GM12872 (cell line): ENCODE measurements around the gene CHD2.

ENCODE experiments used
- TF ChIP-seq, protein P1 (sequence below): IDR thresholded peaks from 3 replicates; pipeline ENCODE4 v1.5.1; 2011; ENCODE audit warnings: low read depth, mild to moderate bottlenecking, low read length, moderate library complexity; ENCODE audit not compliant: insufficient read depth

CHD2 gene

DNA sequence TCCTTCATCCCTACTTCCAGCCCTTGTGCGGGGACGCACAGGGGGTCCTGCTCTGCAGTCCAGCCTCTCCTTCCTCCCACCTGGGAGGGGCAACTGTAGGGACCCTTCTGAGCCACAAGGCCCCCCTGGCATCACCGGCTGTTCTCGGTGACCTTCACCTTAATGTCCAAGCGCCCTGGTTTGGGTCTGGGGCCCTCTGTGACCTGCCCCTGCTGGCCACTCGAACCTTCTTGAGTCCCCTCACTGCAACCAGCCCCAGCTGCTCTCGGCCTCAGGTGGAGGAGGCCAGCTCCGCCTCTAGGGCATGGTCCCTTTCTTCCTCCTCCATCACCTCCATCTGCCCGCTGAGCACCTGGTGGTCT lies 131.0 kb downstream of the CHD2 start:
- TF ChIP-seq, protein P1, sequence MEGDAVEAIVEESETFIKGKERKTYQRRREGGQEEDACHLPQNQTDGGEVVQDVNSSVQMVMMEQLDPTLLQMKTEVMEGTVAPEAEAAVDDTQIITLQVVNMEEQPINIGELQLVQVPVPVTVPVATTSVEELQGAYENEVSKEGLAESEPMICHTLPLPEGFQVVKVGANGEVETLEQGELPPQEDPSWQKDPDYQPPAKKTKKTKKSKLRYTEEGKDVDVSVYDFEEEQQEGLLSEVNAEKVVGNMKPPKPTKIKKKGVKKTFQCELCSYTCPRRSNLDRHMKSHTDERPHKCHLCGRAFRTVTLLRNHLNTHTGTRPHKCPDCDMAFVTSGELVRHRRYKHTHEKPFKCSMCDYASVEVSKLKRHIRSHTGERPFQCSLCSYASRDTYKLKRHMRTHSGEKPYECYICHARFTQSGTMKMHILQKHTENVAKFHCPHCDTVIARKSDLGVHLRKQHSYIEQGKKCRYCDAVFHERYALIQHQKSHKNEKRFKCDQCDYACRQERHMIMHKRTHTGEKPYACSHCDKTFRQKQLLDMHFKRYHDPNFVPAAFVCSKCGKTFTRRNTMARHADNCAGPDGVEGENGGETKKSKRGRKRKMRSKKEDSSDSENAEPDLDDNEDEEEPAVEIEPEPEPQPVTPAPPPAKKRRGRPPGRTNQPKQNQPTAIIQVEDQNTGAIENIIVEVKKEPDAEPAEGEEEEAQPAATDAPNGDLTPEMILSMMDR, result no peak

DNA sequence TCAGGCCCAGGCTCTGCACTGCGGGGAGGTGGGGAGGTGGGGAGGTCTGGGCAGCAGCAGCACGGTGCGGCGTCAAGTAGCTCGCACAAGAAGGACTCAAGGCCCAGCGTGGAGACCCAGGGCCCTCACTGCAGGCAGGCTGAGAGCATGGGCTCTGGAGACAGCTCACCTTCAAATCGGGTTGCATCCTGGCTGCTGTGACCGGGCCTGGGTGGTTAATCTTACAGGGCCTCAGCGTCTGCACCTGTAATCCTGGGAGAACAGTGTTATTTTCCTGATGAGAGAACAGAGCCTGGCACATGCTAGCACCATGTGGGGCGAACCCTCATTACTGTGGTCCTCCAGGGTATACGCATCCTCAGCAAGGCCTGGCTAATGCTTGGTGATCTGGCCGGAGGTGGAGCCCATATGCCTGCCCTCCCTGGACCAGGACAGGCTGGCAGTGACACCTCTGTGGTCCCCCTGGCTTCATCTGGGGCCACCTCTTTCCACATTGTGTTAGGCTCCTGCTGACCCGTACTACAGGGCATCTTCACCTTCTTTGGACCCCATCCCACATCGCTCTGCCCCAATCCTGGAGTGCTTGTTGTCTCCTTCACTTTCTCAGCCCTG lies 133.4 kb downstream of the CHD2 start:
- TF ChIP-seq, protein P1, result no peak

DNA sequence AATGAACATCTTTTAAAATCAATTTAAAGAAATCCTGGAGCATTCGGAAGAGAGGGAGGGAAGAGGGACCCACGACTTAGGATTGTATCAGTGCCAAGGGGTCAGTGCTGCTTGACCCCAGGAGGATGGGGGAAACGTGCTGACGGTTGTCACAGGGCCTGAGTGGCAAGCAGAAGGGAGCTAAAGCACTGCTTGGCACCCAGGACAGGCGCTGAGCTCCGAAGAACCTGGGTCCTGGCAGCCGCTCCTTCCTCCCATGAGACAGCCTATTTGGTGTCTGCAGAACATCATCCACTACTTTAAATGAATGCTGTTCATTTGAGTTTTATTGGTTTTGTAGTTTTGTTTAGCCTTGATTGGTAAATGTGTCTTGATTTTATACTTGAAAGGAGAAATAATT lies 134.4 kb downstream of the CHD2 start:
- TF ChIP-seq, protein P1, result no peak

DNA sequence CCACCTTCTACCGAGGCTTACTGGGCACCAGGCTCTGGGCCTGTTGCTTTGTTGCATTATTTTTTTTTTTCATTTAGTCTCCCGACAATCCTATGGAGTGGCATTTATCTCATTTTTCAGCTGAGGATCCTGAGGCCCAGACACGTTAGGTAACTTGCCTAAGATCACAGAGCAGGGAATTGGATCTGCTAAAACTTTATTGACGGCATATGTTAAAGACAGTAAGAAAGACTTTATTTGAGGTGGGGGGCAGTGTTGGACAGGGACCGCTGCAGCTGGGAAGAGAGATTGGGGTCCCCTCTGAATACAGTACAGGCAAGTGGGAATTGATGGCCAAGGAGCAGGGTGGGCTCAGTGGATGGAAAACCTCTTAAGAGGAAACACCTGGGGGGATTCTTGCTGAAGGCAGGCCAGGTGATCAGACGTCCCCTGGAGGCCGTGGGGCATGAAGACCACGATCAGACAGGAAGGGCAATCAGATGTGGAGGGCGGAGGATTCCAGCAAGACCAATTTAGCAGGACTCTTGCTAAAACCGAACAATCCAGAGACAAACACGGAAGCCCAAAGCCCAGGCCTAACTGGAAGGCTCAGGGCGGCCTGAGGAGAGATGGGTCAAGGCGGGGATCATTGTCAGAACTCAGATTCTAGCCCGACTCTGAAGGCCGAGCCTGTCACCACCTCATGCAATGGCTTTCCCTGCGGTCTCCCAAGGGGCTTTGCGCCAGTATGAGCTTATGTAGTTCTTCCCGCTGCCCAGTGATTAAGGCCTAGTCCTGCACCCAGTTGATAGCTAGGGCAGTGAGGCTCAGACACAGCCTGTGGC lies 135.2 kb downstream of the CHD2 start:
- TF ChIP-seq, protein P1, result no peak

DNA sequence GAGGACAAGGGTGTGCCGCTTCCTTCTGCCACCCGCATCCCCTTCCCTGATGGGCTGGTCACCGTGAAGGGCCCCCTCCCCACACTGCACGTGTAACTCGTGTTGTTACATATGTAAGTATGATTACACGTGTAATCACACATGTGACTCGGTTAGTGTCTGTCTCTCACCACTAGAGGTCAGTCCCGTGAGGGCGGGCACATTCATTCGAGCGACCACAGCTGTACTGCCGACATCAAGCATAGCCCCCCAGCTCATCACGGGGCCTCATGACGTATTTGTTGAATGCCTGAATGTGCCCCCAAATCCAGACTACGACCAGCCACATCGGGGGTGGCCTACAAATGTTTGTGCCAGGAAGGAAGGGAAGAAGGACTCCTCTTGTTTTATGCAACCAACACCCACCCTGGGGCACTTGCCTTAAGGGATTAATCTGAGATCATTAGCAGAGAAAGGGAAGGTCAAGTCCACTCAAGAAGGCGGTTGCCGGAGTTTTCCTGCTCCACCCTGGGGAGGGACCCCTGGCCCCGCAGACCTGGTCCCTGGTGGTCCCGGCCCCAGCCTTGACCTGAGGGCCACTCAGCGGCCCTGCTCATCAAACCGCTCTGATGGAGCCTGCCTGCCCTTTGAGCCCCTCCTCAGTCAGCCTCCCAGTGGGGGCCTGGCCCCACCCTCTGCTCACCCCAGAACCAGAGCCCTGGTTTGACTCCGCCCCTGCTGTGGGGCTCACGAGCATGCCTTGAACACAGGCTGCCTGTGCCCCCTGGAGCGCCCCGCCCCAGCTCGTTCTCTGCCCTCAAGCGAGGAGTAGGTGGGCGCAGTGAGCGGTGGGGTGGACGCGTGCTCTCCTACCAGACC lies 136.1 kb downstream of the CHD2 start:
- TF ChIP-seq, protein P1, result peak; percentile 75

DNA sequence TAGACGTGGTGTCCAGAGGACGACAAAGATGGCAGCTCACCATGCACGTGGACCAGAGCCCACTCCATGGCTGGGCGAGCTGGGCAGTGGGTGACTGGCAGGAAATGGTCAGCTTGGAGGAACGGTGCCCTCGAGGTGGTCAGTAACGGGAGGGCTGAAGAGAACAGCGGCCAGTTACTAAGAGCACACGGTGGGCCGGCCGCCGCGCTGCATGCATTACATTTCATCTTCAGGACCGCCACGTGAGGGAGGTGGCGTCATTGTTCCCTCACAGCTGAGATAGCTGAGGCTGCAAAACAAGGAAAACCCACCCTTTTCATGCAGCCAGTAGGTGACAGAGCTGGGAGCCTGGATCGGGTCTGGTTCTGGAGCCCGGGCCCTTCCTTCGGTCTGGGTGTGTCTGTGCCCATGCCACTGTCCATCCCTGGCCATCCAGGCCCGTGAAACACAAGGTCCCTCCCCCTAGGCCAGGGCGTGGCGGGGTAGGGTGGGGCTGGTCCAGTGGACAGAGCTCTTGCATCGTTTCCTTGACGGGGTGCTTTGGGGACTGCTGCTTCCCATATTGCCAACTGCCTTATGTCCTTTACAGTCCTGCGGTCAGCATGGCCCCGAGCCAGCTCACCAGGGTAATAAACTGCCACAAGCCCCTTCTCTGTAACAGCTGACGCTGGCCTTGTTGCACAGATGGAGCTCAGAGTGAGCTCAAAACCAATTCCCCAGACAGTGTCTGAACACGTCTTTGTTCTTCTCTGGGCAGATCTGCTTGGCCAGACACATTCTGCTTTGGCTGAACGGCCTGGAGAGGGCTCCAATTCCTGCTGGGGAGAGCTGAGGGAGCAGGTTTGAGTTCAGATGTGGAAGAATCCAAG lies 137.1 kb downstream of the CHD2 start:
- TF ChIP-seq, protein P1, result no peak
